Adrenal gland (tissue), 12 donors: ENCODE measurements around the gene PCDHGA5. TPM values are rescaled to one million over a fixed set of nuclear protein-coding genes. Genes with fewer than 3 reads are reported as not detected.
"Not testable (repeated sequence)": the region's sequence is repeated elsewhere in the genome, so short reads cannot be mapped to it uniquely, and the experiment has no call there.

Experiments used
- DNase-seq, 7 donors: peaks; one replicate each; pipeline ENCODE4 v3.0.0-alpha.2; 2019 to 2020
- H3K27ac ChIP-seq, 5 donors: fragments of 200-600 bp; sonication (generic) in 4 of 5; 1 replicate in 3 of 5; 2 replicates in 2 of 5; pipeline versions ENCODE4 v1.5.1 to v1.8.0; 2016 to 2020; ENCODE audit warnings: mild to moderate bottlenecking in 1 of 5
- H3K27me3 ChIP-seq: fragments of 200-600 bp; 2 replicates; pipeline ENCODE4 v1.8.0; 2021
- H3K36me3 ChIP-seq, 2 donors: fragments of 200-600 bp; replicated peaks in 1 of 2; 1 replicate in 1 of 2; 2 replicates in 1 of 2; pipeline versions ENCODE4 v1.5.1 to v1.8.0; 2018 to 2022
- H3K4me1 ChIP-seq, 2 donors: fragments of 200-600 bp; replicated peaks in 1 of 2; 1 replicate in 1 of 2; 2 replicates in 1 of 2; pipeline versions ENCODE4 v1.5.1 to v1.8.0; 2018 to 2021
- H3K4me3 ChIP-seq, 4 donors: fragments of 200-600 bp; sonication (generic) in 3 of 4; one replicate each; pipeline ENCODE4 v1.5.1; 2016 to 2018
- H3K9me3 ChIP-seq, 3 donors: fragments of 200-600 bp; sonication (generic) in 1 of 3; replicated peaks in 1 of 3; 1 replicate in 2 of 3; 2 replicates in 1 of 3; pipeline versions ENCODE4 v1.5.1 to v1.8.0; 2016 to 2021
- POLR2A ChIP-seq, 2 donors: fragments of 450-650 bp; IDR thresholded peaks; one replicate each; pipeline ENCODE4 v1.6.1; 2017; ENCODE audit warnings: antibody characterized with exemption in 2 of 2, mild to moderate bottlenecking in 2 of 2, moderate library complexity in 1 of 2
- WGBS, 4 donors: extraction: QIAGEN DNeasy Blood & Tissue Kit in 2 of 4; methylation state at CpG; one replicate each; pipeline versions ENCODE4 v1.1.5 to v1.1.7; 2013 to 2017; 5-methylcytosine and 5-hydroxymethylcytosine counted together
- intact Hi-C, 2 donors: fragments of 100-400 bp; cut with DNase I; formaldehyde crosslinking; loops; one replicate each; pipeline versions ENCODE4 v1.14.1 to v1.15.0; 2022 to 2023
- polyA plus RNA-seq, 3 donors: library from polyadenylated mRNA; stranded (reverse); fragments of 200-250 nt in 2 of 3; fragments of 350-450 nt in 1 of 3; fragmentation: Illumina TruSeq in 1 of 3; extraction: RNeasy Lipid Tissue Mini Kit (QIAGEN cat#74804) in 1 of 3; gene quantifications; one replicate each; pipeline ENCODE4 v1.2.3, GENCODE V29; 2013 to 2014
- total RNA-seq, 9 donors: library from RNA; depleted of rRNA in 4 of 9; stranded (reverse); fragments of >200 nt in 4 of 9; fragments of 120-200 nt in 1 of 9; fragmentation: NEBNext Ultra II Directional in 1 of 9; extraction: Animal tissue kit (Norgen Biotek cat#: 25700) in 1 of 9; gene quantifications; one replicate each; pipeline versions ENCODE4 v1.1.0 to v1.2.4, GENCODE V29; 2013 to 2023
- TF ChIP-seq, protein P1 (sequence below), 6 experiments: fragments of 450-650 bp in 4 of 6; fragments of 200-600 bp in 2 of 6; sonication (generic) in 1 of 6; IDR thresholded peaks; 1 replicate in 5 of 6; 2 replicates in 1 of 6; pipeline versions ENCODE4 v1.5.1 to v1.8.0; 2016 to 2021; ENCODE audit warnings: antibody characterized with exemption in 6 of 6, mild to moderate bottlenecking in 2 of 6, moderate library complexity in 1 of 6
- donor health status: healthy with polysubstance abuse.
- donor health status: Bipolar disorder and iron deficiency.
- donor health status: DM: yes; HTN: yes; CAD: no.
- donor health status: DM: no; HTN: no; CAD: no.
- donor health status: DM: no; HTN: no; CAD: no.
- donor health status: DM: yes; HTN: yes; CAD: no.

Gene PCDHGA5
- total and polyA plus RNA-seq, 12 donors, result 0.24 to 5.9 (median 1.7) TPM

DNA sequence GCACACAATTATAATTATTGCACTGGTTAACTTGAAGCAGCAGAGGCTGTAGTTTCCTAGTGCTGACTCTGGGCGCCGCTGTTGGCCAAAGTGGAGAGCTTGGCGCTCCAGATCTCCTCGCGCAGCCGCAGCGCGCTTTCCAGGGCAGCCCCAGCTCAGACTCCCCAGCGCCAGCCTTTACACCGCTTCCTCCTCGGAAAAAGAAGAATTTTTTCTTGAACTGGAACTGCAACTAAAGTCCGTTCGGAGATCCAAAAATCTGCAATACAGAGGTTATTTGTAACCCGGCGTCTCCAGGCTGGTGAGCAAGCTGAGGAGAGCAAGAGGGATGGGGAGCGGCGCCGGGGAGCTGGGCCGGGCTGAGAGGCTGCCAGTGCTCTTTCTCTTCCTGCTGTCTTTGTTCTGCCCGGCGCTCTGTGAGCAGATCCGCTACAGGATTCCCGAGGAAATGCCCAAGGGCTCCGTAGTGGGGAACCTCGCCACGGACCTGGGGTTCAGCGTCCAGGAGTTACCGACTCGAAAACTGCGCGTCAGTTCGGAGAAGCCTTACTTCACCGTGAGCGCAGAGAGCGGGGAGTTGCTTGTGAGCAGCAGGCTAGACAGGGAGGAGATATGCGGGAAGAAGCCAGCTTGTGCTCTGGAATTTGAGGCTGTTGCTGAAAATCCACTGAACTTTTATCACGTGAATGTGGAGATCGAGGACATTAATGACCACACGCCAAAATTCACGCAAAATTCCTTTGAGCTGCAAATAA is 23.8 kb downstream of the PCDHGA5 start, which contains the start of gene PCDHGB4:
Gene PCDHGB4 (plus strand): TSS at position 142 of the 755 bp plus-strand sequence. CDS start 187 bp downstream, at position 329.
- intact Hi-C loops, H3K36me3 ChIP-seq, DNase-seq, H3K27me3 ChIP-seq, H3K4me1 ChIP-seq, H3K27ac ChIP-seq: not testable (repeated sequence)
- H3K9me3 ChIP-seq, result peaks cover 0 to 35% (median 14%) of the 10 kb centered on the region in 3 donors
- H3K4me3 ChIP-seq, result peak within 1 kb of the TSS in 1 of 4 donors; percentile 20
- WGBS, 4 donors, result 8 to 18% (median 11%) methylated on average over 17 to 22 of the region's 40 CpGs
- TF ChIP-seq, protein P1, sequence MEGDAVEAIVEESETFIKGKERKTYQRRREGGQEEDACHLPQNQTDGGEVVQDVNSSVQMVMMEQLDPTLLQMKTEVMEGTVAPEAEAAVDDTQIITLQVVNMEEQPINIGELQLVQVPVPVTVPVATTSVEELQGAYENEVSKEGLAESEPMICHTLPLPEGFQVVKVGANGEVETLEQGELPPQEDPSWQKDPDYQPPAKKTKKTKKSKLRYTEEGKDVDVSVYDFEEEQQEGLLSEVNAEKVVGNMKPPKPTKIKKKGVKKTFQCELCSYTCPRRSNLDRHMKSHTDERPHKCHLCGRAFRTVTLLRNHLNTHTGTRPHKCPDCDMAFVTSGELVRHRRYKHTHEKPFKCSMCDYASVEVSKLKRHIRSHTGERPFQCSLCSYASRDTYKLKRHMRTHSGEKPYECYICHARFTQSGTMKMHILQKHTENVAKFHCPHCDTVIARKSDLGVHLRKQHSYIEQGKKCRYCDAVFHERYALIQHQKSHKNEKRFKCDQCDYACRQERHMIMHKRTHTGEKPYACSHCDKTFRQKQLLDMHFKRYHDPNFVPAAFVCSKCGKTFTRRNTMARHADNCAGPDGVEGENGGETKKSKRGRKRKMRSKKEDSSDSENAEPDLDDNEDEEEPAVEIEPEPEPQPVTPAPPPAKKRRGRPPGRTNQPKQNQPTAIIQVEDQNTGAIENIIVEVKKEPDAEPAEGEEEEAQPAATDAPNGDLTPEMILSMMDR (IDR thresholded peaks at IDR 0.05), result peak in 3 of 6 experiments; percentile 5 to 28 (median 12)

DNA sequence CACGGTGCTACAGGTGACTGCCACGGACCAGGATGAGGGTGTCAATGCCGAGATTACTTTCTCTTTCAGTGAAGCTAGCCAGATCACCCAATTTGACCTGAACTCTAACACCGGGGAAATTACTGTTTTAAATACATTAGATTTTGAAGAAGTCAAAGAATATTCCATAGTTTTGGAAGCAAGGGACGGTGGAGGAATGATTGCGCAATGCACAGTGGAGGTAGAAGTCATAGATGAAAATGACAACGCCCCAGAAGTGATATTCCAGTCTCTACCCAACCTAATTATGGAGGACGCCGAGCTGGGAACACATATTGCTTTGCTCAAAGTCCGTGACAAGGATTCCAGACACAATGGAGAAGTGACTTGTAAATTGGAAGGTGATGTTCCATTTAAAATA is 24.7 kb downstream of the PCDHGA5 start:
- H3K9me3 ChIP-seq, result peaks cover 0 to 40% (median 14%) of the 10 kb centered on the region in 3 donors

DNA sequence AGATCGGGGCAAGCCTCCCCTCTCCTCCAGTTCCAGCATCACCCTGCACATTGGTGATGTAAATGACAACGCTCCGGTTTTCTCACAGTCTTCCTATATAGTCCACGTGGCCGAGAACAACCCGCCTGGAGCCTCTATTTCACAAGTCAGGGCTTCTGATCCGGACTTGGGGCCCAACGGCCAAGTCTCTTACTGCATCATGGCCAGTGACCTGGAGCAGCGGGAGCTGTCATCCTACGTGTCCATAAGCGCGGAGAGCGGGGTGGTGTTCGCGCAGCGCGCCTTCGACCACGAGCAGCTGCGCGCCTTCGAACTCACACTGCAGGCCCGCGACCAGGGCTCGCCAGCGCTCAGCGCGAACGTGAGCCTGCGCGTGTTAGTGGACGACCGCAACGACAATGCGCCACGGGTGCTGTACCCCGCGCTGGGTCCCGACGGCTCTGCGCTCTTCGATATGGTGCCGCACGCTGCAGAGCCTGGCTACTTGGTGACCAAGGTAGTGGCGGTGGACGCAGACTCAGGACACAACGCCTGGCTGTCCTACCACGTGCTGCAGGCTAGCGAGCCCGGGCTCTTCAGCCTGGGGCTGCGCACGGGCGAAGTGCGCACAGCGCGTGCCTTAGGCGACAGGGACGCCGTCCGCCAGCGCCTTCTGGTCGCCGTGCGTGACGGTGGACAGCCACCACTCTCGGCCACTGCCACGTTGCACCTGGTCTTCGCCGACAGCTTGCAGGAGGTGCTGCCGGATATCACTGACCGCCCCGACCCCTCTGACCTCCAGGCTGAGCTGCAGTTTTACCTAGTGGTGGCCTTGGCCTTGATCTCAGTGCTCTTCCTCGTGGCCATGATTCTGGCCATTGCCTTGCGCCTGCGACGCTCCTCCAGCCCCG is 25.4 kb downstream of the PCDHGA5 start:
- no peak for TF ChIP-seq POLR2A (IDR thresholded peaks at IDR 0.05)
- TF ChIP-seq, protein P1 (IDR thresholded peaks at IDR 0.05), result no peak
- no peaks in the 10 kb centered on the region for H3K27me3 ChIP-seq
- DNase-seq, result peak in 1 of 7 donors; percentile 20
- intact Hi-C loops, result no loop called here
- WGBS, 4 donors, result 30 to 63% (median 35%) methylated on average over 12 to 77 of the region's 77 CpGs
- H3K4me1 ChIP-seq, result no peaks in the 10 kb centered on the region
- H3K36me3 ChIP-seq, result no peaks in the 10 kb centered on the region
- no peak overlapping the region for H3K4me3 ChIP-seq
- peaks cover 0 to 47% (median 14%) of the 10 kb centered on the region in 3 donors for H3K9me3 ChIP-seq
- no peak overlapping the region for H3K27ac ChIP-seq

More for the DNA sequence above, 24.7 kb downstream of the PCDHGA5 start:
- TF ChIP-seq POLR2A (IDR thresholded peaks at IDR 0.05), result no peak
- TF ChIP-seq, protein P1 (IDR thresholded peaks at IDR 0.05), result no peak
- intact Hi-C loops, result no loop called here
- Histone ChIP-seq H3K27me3 (no peaks in the 10 kb centered on the region), H3K4me3 (no peak overlapping the region), H3K36me3 (no peaks in the 10 kb centered on the region), H3K27ac (no peak overlapping the region), H3K4me1 (no peaks in the 10 kb centered on the region)
- DNase-seq, result no peak
- 42 to 59% (median 48%) methylated on average over 10 of the region's 10 CpGs for WGBS, 4 donors
